ENCODE data around the gene DLL4. TPM values are rescaled to one million over a fixed set of nuclear protein-coding genes. Genes with fewer than 3 reads are reported as not detected.
A peak's percentile ranks its signal among the peaks of the same experiment; 100 is the strongest.

DLL4 gene
- total RNA-seq, 2 donors from 2014 or later = 0.12 to 0.19 TPM

DNA sequence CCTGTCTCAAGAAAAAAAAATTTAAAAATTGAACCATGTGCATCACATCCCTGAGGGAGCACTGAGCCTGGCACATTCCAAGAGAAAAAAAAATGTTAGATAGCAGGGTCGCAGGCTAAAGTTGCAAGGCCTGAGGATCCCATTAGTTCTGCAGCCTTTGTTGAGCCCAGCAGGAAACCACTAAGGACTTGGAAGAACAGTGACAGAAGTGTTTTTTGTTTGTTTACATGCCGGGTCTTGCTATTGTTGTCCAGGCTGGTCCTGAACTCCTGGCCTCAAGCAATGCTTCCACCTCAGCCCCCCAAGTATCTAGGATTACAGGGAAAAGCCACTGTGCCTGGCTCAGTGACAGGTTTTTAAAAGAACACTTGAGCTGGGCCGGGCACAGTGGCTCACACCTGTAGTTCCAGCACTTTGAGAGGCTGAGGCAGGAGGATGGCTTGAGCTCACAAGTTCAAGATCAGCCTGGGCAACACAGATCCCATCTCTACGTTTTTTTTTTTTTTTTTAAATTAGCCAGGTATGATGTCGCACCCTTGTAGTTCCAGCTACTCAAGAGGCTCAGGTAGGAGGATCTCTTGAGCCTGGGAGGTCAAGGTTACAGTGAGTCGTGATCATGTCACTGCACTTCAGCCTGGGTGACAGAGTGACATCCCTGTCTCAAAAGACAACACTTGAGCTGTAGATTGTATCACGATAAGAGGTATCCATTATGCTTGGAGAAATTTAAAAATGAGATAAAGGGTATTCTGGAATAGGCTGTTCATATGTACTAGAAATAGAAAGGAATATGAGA, 39.3 kb downstream of the DLL4 start:
- ATAC-seq (replicated peaks in 1 of 2) (no peak), DNase-seq (no peak)
- Mint-ChIP-seq H3K27me3 (ENCODE audit: low read depth) (no peaks in the 10 kb centered on the region), H3K4me1 (ENCODE audit: low read depth) (peaks cover 6% of the 10 kb centered on the region), H3K36me3 (ENCODE audit: insufficient read depth in 2 of 2) (no peaks in the 10 kb centered on the region), H3K4me3 (no peak overlapping the region), H3K27ac (no peak overlapping the region), H3K9me3 (no peaks in the 10 kb centered on the region)

DNA sequence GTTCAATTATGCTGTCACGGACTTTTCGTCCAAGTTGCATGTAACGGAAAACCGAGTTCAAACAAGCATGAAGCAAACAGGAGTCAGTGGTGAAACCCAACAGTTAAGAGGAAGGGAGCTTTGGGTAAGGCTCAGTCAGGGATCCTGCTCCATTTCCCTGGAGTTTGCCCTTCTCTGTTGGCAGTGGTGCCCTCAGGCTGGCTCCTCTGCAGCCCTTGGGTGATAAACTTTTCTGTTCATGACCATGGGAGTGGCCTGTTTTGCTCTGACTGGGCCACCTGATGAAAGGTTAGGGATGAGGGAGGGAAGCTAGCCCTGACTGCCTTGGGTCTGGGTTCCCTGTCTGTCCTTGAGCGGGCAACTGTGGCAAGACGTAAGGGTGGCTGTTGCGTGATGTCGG, 40.2 kb downstream of the DLL4 start:
- DNase-seq (no peak), ATAC-seq (replicated peaks in 1 of 2) (peak in 1 of 2 donors; percentile 18)
- Mint-ChIP-seq H3K36me3 (ENCODE audit: insufficient read depth in 2 of 2) (no peaks in the 10 kb centered on the region), H3K27ac (no peak overlapping the region), H3K9me3 (no peaks in the 10 kb centered on the region), H3K4me1 (ENCODE audit: low read depth) (peaks cover 6% of the 10 kb centered on the region), H3K27me3 (ENCODE audit: low read depth) (no peaks in the 10 kb centered on the region), H3K4me3 (no peak overlapping the region)

DNA sequence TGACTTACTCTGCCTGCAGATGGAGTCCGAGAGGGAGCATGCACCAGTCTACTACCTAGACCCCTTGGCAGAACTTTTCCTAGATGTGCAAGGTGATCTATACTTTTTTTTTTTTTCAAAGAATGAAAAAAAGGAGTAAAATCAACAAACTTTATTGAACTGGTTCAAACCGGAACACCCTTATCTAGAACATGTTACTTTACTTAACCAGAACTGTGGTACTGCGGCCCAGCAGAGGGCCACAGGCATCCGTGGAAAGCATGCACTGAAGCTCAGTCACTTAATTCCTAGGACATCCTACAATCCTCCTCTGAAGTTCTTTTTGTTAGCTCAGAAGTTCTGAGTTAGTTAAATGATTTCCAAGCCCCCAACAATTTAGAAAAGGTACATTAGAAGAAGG, 45.7 kb downstream of the DLL4 start:
- Mint-ChIP-seq H3K4me1 (ENCODE audit: low read depth) (peaks cover 6% of the 10 kb centered on the region), H3K27me3 (ENCODE audit: low read depth) (no peaks in the 10 kb centered on the region), H3K36me3 (ENCODE audit: insufficient read depth in 2 of 2) (peaks cover 2 to 6% of the 10 kb centered on the region in 2 donors), H3K27ac (no peak overlapping the region), H3K4me3 (no peak overlapping the region), H3K9me3 (no peaks in the 10 kb centered on the region)
- DNase-seq = no peak
- ATAC-seq (replicated peaks in 1 of 2) = no peak

DNA sequence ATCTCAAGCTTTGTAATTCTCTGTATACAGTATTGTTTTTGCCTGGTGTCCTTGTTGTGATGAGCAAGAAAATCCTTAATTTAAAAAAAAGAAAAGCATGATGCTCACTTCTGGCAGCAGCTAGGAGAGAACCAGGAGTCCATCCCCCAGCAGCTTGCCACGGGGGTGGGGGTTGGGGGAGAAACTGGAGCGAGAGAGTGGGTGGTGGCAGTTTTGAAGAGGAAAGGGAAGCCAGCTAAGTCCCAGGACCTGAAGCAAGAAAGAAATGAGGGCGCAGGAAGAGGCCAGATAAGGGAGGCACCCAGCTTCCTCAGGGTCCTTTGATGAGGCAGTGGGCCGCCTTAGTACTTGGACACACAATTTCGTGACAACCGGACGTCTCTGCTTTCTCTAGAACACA, 47.7 kb downstream of the DLL4 start:
- peak overlapping the region; percentile 22 for H3K27ac Mint-ChIP-seq
- H3K4me1 Mint-ChIP-seq (ENCODE audit: low read depth) = peaks cover 5% of the 10 kb centered on the region
- DNase-seq (no peak), ATAC-seq (replicated peaks in 1 of 2) (no peak)
- H3K27me3 Mint-ChIP-seq (ENCODE audit: low read depth) = no peaks in the 10 kb centered on the region
- H3K9me3 Mint-ChIP-seq = no peaks in the 10 kb centered on the region
- H3K4me3 Mint-ChIP-seq = no peak overlapping the region
- H3K36me3 Mint-ChIP-seq (ENCODE audit: insufficient read depth in 2 of 2) = peaks cover 4 to 10% of the 10 kb centered on the region in 2 donors

DNA sequence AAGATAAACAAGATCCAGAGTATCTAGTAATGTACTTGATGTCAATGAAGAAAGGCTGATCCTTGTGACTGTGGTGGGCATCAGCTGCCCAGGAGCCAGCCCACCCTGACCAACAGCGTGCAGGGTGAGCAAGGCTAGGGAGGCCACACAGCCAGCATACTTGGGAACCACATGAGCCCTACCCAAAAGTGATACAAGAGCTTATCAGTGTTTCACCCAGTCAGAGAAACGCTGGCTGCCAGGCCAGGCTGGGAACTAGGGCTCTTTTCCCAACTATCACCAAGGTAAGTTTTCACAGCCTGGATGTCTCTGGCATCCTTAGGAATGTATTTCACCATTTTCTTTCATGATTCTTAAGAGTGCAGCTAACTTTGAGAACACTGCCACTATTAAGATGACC, 49.0 kb downstream of the DLL4 start:
- H3K4me1 Mint-ChIP-seq (ENCODE audit: low read depth) = no peaks in the 10 kb centered on the region
- no peak overlapping the region for H3K27ac Mint-ChIP-seq
- H3K9me3 Mint-ChIP-seq = no peaks in the 10 kb centered on the region
- H3K27me3 Mint-ChIP-seq (ENCODE audit: low read depth) = no peaks in the 10 kb centered on the region
- DNase-seq (no peak), ATAC-seq (replicated peaks in 1 of 2) (no peak)
- peaks cover 4 to 11% of the 10 kb centered on the region in 2 donors for H3K36me3 Mint-ChIP-seq (ENCODE audit: insufficient read depth in 2 of 2)
- no peak overlapping the region for H3K4me3 Mint-ChIP-seq

DNA sequence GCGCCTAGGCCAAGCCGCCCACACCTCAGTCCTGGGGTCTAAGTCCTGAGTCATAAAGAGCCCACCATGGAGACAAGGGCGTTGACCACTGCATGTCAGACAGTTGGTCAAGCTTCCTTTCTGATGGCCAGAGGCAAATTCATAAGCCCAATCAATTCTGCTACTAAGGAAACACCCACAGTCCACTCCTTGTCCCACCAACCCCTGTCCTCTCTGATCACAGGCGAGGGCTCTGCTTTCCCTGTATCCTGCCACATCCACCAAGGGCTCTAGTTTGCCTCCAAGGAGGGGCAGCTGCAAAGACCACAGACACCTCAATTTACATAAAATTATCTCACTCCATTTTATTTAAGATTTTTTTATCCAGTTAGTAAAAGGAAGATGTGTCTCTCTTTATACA, 49.4 kb downstream of the DLL4 start:
- DNase-seq (no peak), ATAC-seq (replicated peaks in 1 of 2) (no peak)
- Mint-ChIP-seq H3K36me3 (ENCODE audit: insufficient read depth in 2 of 2) (peaks cover 4 to 13% of the 10 kb centered on the region in 2 donors), H3K9me3 (no peaks in the 10 kb centered on the region), H3K4me3 (no peak overlapping the region), H3K27me3 (ENCODE audit: low read depth) (no peaks in the 10 kb centered on the region), H3K27ac (no peak overlapping the region), H3K4me1 (ENCODE audit: low read depth) (no peaks in the 10 kb centered on the region)

DNA sequence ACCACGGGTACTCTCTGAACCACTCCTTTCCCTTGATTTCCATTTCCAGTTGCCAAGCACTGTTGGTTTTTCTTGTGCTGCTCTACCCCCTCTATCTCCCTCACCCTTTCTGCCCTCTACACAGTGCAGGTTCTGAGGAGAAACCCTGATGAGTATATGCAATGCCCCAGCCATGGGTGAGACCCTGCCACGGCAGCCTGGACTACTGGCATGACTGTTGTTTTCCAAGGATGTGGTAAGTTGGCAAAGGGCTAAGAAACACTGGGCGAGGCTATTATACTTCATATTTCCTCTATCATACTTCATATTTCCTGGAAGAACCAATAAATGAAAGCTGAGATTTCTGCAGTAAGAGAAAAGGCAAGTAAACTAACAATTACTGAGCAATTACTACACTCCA, 52.0 kb downstream of the DLL4 start:
- ATAC-seq (replicated peaks in 1 of 2) (peak in 1 of 2 donors; percentile 26), DNase-seq (no peak)
- Mint-ChIP-seq H3K9me3 (no peaks in the 10 kb centered on the region), H3K4me3 (no peak overlapping the region), H3K27ac (no peak overlapping the region), H3K27me3 (ENCODE audit: low read depth) (no peaks in the 10 kb centered on the region), H3K4me1 (ENCODE audit: low read depth) (no peaks in the 10 kb centered on the region), H3K36me3 (ENCODE audit: insufficient read depth in 2 of 2) (peaks cover 4 to 21% of the 10 kb centered on the region in 2 donors)

DNA sequence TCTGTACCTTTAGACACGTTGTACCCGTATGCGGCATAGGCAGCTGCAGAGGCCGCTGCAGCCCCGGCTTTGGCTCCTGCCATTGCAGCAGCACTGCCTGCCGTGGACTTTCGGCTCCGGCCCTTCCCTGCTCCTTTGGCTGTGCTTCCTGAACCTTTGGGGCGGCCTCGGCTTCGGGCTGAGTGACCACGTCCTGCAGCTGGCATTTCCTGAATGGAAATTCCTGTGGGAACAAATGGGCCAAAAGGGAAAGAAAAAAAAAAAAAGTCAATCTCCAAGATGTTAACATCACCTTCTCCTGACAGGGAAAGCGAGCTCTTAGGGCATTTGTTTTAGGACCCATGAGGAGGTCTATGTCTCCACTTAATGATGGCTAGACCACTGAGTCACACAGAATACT, 53.7 kb downstream of the DLL4 start:
- H3K4me3 Mint-ChIP-seq = no peak overlapping the region
- no peaks in the 10 kb centered on the region for H3K27me3 Mint-ChIP-seq (ENCODE audit: low read depth)
- no peak for ATAC-seq (replicated peaks in 1 of 2)
- no peaks in the 10 kb centered on the region for H3K9me3 Mint-ChIP-seq
- H3K36me3 Mint-ChIP-seq (ENCODE audit: insufficient read depth in 2 of 2) = peaks cover 6 to 29% of the 10 kb centered on the region in 2 donors
- H3K4me1 Mint-ChIP-seq (ENCODE audit: low read depth) = no peaks in the 10 kb centered on the region
- DNase-seq = no peak
- H3K27ac Mint-ChIP-seq = no peak overlapping the region

DNA sequence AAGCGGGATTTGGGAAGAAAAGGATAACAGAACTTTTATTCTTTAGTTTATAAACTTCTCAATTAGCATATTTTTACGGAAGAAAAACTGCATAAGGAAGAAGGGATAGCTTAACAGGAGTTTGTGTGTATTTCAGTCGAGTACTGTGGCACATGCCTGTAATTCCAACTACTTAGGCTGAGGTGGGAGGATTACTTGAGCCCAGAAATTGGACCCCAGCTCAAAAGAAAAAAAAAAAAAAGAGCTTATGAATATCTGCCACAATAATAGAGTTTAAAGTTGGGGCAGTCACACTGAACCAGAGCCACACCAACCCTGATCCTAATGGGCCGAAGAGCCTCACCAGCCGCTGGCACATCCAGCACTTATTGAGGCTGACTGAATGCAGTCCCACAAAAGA, 55.3 kb downstream of the DLL4 start:
- Mint-ChIP-seq H3K4me1 (ENCODE audit: low read depth) (no peaks in the 10 kb centered on the region), H3K27me3 (ENCODE audit: low read depth) (no peaks in the 10 kb centered on the region), H3K9me3 (no peaks in the 10 kb centered on the region), H3K36me3 (ENCODE audit: insufficient read depth in 2 of 2) (peaks cover 6 to 24% of the 10 kb centered on the region in 2 donors), H3K4me3 (no peak overlapping the region), H3K27ac (no peak overlapping the region)
- DNase-seq (no peak), ATAC-seq (replicated peaks in 1 of 2) (no peak)

DNA sequence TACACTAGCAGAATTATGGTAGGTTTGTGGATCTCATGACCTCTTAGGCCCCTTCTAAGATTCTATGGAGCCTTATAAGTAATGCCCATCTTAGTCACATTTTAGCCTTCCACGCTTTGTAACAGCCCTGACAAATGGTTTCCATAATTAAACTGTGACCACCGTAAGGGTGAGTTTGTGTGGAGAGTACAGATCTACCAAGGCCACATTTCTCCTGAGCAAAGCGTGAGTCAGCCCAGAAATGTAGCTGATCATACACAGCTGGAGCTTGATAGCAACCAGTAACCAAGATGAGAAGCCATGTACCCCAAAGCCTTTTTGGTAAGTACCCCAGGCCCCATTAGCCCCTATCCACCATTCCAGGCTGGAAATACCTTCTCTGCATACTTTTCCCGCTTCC, 55.8 kb downstream of the DLL4 start:
- Mint-ChIP-seq H3K36me3 (ENCODE audit: insufficient read depth in 2 of 2) (peaks cover 6 to 24% of the 10 kb centered on the region in 2 donors), H3K4me1 (ENCODE audit: low read depth) (peaks cover 2% of the 10 kb centered on the region), H3K27me3 (ENCODE audit: low read depth) (no peaks in the 10 kb centered on the region), H3K27ac (no peak overlapping the region), H3K9me3 (no peaks in the 10 kb centered on the region), H3K4me3 (no peak overlapping the region)
- no peak for ATAC-seq (replicated peaks in 1 of 2)
- no peak for DNase-seq

DNA sequence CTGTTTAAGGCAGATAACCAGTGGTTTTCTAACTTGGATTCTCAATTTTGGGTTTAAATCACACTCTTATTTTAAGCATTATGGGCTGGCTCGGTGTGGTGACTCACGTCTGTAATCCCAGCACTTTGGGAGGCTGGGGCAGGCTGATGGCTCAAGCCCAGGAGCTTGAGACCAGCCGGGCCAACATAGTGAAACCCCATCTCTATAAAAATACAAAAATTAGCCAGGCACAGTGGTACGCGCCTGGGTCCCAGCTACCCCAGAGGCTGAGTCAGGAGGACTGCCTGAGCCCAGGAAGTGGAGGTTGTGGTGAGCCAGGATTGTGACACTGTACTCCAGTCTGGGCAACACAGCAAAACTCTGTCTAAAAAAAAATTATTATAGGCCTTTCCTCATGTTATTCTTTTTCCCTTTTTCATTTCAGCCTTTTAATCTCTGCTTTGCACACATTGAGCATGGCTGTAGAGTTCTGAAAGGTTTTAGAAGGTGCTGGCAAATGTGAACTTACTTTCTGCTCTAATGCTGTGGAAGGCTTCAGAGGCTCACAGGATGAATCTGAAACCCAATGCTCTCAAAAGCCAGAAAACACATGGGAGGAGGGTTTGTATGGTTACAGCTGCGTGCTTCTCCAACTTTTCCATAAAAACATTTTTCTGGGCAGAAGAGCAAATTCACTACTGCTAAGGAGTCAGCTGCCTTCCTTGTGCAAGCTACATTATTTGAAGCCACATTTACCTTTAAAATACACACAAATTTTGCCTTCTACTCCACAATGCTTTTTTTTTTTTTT, 56.6 kb downstream of the DLL4 start:
- Mint-ChIP-seq H3K4me1 (ENCODE audit: low read depth) (peaks cover 10% of the 10 kb centered on the region), H3K27ac (no peak overlapping the region), H3K9me3 (no peaks in the 10 kb centered on the region), H3K4me3 (no peak overlapping the region), H3K27me3 (ENCODE audit: low read depth) (no peaks in the 10 kb centered on the region), H3K36me3 (ENCODE audit: insufficient read depth in 2 of 2) (peaks cover 6 to 24% of the 10 kb centered on the region in 2 donors)
- ATAC-seq (replicated peaks in 1 of 2) = no peak
- no peak for DNase-seq

DNA sequence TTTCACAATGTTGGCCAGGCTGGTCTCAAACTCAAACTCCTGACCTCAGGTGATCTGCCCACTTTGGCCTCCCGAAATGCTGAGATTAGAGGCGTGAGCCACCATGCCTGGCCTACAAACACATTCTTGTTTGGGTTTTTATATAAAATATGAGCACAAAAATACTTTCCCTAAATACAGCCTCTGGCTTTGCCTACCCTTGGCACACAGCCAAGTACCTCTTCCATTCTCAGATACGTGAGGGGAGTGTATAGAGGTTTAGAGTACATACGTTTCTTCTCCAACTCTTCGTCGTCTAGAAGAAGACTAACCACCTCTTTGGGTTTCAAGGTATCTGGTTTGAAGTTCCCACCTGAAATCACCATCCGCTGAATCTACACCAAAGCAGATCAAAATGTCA, 57.7 kb downstream of the DLL4 start:
- Mint-ChIP-seq H3K9me3 (no peaks in the 10 kb centered on the region), H3K27ac (no peak overlapping the region), H3K4me3 (no peak overlapping the region), H3K27me3 (ENCODE audit: low read depth) (no peaks in the 10 kb centered on the region), H3K36me3 (ENCODE audit: insufficient read depth in 2 of 2) (peaks cover 6 to 26% of the 10 kb centered on the region in 2 donors), H3K4me1 (ENCODE audit: low read depth) (peaks cover 21% of the 10 kb centered on the region)
- ATAC-seq (replicated peaks in 1 of 2) (no peak), DNase-seq (no peak)

DNA sequence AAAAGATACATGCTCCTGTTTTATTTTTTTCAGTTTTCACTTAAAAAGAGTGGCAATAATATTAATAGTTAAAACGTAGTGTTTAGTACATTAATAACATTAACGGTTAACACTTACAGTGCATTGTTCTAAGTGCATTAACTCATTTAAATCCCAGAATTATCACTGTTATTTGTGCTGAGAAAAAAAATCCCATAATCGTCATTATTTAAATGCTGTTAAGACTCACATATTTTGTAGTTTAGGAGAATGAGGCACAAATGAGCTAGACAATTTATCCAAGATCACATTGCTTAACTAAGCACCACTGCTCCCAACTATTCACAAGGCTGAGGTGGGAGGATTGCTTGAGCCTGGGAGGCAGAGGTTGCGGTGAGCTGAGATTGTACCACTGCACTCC, 59.0 kb downstream of the DLL4 start:
- H3K27me3 Mint-ChIP-seq (ENCODE audit: low read depth) = no peaks in the 10 kb centered on the region
- H3K4me3 Mint-ChIP-seq = no peak overlapping the region
- DNase-seq = no peak
- no peak for ATAC-seq (replicated peaks in 1 of 2)
- no peaks in the 10 kb centered on the region for H3K9me3 Mint-ChIP-seq
- H3K36me3 Mint-ChIP-seq (ENCODE audit: insufficient read depth in 2 of 2) = peaks cover 6 to 26% of the 10 kb centered on the region in 2 donors
- H3K4me1 Mint-ChIP-seq (ENCODE audit: low read depth) = peaks cover 23% of the 10 kb centered on the region
- no peak overlapping the region for H3K27ac Mint-ChIP-seq

Measured in activated T-cell treated with anti-CD3 and anti-CD28 coated beads, Interleukin-2, amount 50 U/mL, for 72 hours (primary cell).